Activated CD4-positive, alpha-beta T cell treated with anti-CD3 and anti-CD28 coated beads, Interleukin-2, amount 10 ng/mL, durations not matched to agents 7 days and 5 days (primary cell): Measurements from ENCODE around the gene FILIP1. TPM values are rescaled to one million over a fixed set of nuclear protein-coding genes. Genes with fewer than 3 reads are reported as not detected.

Experiments used
- CTCF ChIA-PET: fragments of 350-600 bp; sonication (Branson Sonifier 250); formaldehyde crosslinking; loops from one replicate; lab custom pipeline; 2021; ENCODE audit warnings: antibody characterized with exemption; lab: Charles Lee
- POLR2A ChIA-PET: fragments of 350-600 bp; sonication (Branson Sonifier 250); formaldehyde crosslinking; loops from one replicate; lab custom pipeline; 2021; ENCODE audit warnings: antibody characterized with exemption; lab: Charles Lee
- DNase-seq: peaks from one replicate; pipeline ENCODE4 v3.0.0-alpha.2; 2020
- H3K27ac Mint-ChIP-seq: one replicate; pipeline ENCODE4 v1.8.0; 2021; ENCODE audit warnings: mild to moderate bottlenecking, moderate library complexity, mixed read lengths
- H3K27me3 Mint-ChIP-seq: one replicate; pipeline ENCODE4 v1.8.0; 2021; ENCODE audit warnings: mixed read lengths
- H3K36me3 Mint-ChIP-seq: one replicate; pipeline ENCODE4 v1.8.0; 2021; ENCODE audit warnings: low read depth, mixed read lengths
- H3K4me1 Mint-ChIP-seq: one replicate; pipeline ENCODE4 v1.8.0; 2021; ENCODE audit warnings: mixed read lengths
- H3K4me3 Mint-ChIP-seq: one replicate; pipeline ENCODE4 v1.8.0; 2021; ENCODE audit warnings: mild to moderate bottlenecking, moderate library complexity, mixed read lengths
- H3K9me3 Mint-ChIP-seq: one replicate; pipeline ENCODE4 v1.8.0; 2021; ENCODE audit warnings: mixed read lengths
- total RNA-seq, 2 experiments: library from RNA; stranded (reverse); gene quantifications; one replicate each; pipeline ENCODE4 v1.2.3, GENCODE V29; 2021

FILIP1 gene
- total RNA-seq, 2 experiments from 2014 or later = 0.04 TPM; not detected in 1

- Mint-ChIP-seq H3K27me3 (no peaks in the 10 kb centered on the region), H3K4me3 (no peak overlapping the region), H3K27ac (no peak overlapping the region), H3K9me3 (no peaks in the 10 kb centered on the region), H3K4me1 (no peaks in the 10 kb centered on the region), H3K36me3 (no peaks in the 10 kb centered on the region)
- CTCF ChIA-PET = no interaction called here
- DNase-seq = no peak
- POLR2A ChIA-PET = no interaction called here
Observed at GRCh38 chr6:75299801-75300530, 193.6 kb downstream of the FILIP1 start.

GRCh38 chr6:75296811-75297779 is 196.5 kb downstream of the FILIP1 start:
- H3K27me3 Mint-ChIP-seq = no peaks in the 10 kb centered on the region
- peak; percentile 22 for DNase-seq
- H3K36me3 Mint-ChIP-seq = no peaks in the 10 kb centered on the region
- ChIA-PET POLR2A (no interaction called here), CTCF (interaction anchor here (1.1 kb wide), 1 partner anchor 226 kb away, joined by 4 read pairs; no protein-coding TSS in a partner anchor)
- no peak overlapping the region for H3K4me3 Mint-ChIP-seq
- H3K27ac Mint-ChIP-seq = no peak overlapping the region
- H3K9me3 Mint-ChIP-seq = no peaks in the 10 kb centered on the region
- peaks cover 5% of the 10 kb centered on the region for H3K4me1 Mint-ChIP-seq

GRCh38 chr6:75292555-75292954 is 201.0 kb downstream of the FILIP1 start:
- ChIA-PET CTCF (interaction anchor here (1.2 kb wide), 1 partner anchor 12 kb away, joined by 3 read pairs; no protein-coding TSS in a partner anchor), POLR2A (no interaction called here)
- H3K27me3 Mint-ChIP-seq = no peaks in the 10 kb centered on the region

GRCh38 chr6:75291744-75292143 is 201.9 kb downstream of the FILIP1 start:
- ChIA-PET POLR2A (no interaction called here), CTCF (interaction anchor here (1.2 kb wide), 1 partner anchor 13 kb away, joined by 3 read pairs; no protein-coding TSS in a partner anchor)
- Mint-ChIP-seq H3K4me1 (peaks cover 25% of the 10 kb centered on the region), H3K4me3 (no peak overlapping the region), H3K27ac (no peak overlapping the region), H3K36me3 (peaks cover 9% of the 10 kb centered on the region), H3K9me3 (no peaks in the 10 kb centered on the region), H3K27me3 (no peaks in the 10 kb centered on the region)
- no peak for DNase-seq

More at GRCh38 chr6:75292555-75292954, 201.0 kb downstream of the FILIP1 start:
- Mint-ChIP-seq H3K4me1 (peaks cover 17% of the 10 kb centered on the region), H3K36me3 (peaks cover 2% of the 10 kb centered on the region), H3K9me3 (no peaks in the 10 kb centered on the region), H3K4me3 (no peak overlapping the region), H3K27ac (no peak overlapping the region)
- no peak for DNase-seq

GRCh38 chr6:75291331-75291730 is 202.3 kb downstream of the FILIP1 start:
- H3K27me3 Mint-ChIP-seq = no peaks in the 10 kb centered on the region

GRCh38 chr6:75290136-75290945 is 203.3 kb downstream of the FILIP1 start:
- ChIA-PET POLR2A (no interaction called here), CTCF (interaction anchor here (0.6 kb wide), 1 partner anchor 94 kb away, joined by 3 read pairs; no protein-coding TSS in a partner anchor)
- H3K27ac Mint-ChIP-seq = no peak overlapping the region
- no peaks in the 10 kb centered on the region for H3K9me3 Mint-ChIP-seq
- H3K4me1 Mint-ChIP-seq = peaks cover 30% of the 10 kb centered on the region
- DNase-seq = no peak
- H3K36me3 Mint-ChIP-seq = peaks cover 10% of the 10 kb centered on the region
- no peak overlapping the region for H3K4me3 Mint-ChIP-seq
- no peaks in the 10 kb centered on the region for H3K27me3 Mint-ChIP-seq

More at GRCh38 chr6:75291331-75291730, 202.3 kb downstream of the FILIP1 start:
- Mint-ChIP-seq H3K27ac (no peak overlapping the region), H3K4me3 (no peak overlapping the region), H3K9me3 (no peaks in the 10 kb centered on the region), H3K4me1 (peaks cover 29% of the 10 kb centered on the region), H3K36me3 (peaks cover 10% of the 10 kb centered on the region)
- POLR2A ChIA-PET = no interaction called here
- CTCF ChIA-PET = no interaction called here
- no peak for DNase-seq

- no peak overlapping the region for H3K27ac Mint-ChIP-seq
- no peaks in the 10 kb centered on the region for H3K9me3 Mint-ChIP-seq
- ChIA-PET CTCF (no interaction called here), POLR2A (no interaction called here)
- DNase-seq = no peak
- H3K27me3 Mint-ChIP-seq = no peaks in the 10 kb centered on the region
- no peak overlapping the region for H3K4me3 Mint-ChIP-seq
- peaks cover 10% of the 10 kb centered on the region for H3K36me3 Mint-ChIP-seq
- peaks cover 30% of the 10 kb centered on the region for H3K4me1 Mint-ChIP-seq
Observed at GRCh38 chr6:75288023-75288422, 205.6 kb downstream of the FILIP1 start.

- Mint-ChIP-seq H3K36me3 (peaks cover 10% of the 10 kb centered on the region), H3K4me1 (peaks cover 29% of the 10 kb centered on the region), H3K9me3 (no peaks in the 10 kb centered on the region), H3K4me3 (no peak overlapping the region), H3K27ac (peak overlapping the region; percentile 15), H3K27me3 (no peaks in the 10 kb centered on the region)
- ChIA-PET POLR2A (no interaction called here), CTCF (no interaction called here)
- no peak for DNase-seq
Observed at GRCh38 chr6:75287424-75287823, 206.2 kb downstream of the FILIP1 start.

- peaks cover 10% of the 10 kb centered on the region for H3K36me3 Mint-ChIP-seq
- CTCF ChIA-PET = no interaction called here
- no peak overlapping the region for H3K4me3 Mint-ChIP-seq
Observed at GRCh38 chr6:75286955-75287354, 206.6 kb downstream of the FILIP1 start.

GRCh38 chr6:75285283-75285639 is 208.3 kb downstream of the FILIP1 start:
- Mint-ChIP-seq H3K27ac (no peak overlapping the region), H3K36me3 (peaks cover 10% of the 10 kb centered on the region), H3K27me3 (no peaks in the 10 kb centered on the region), H3K9me3 (no peaks in the 10 kb centered on the region), H3K4me1 (peaks cover 39% of the 10 kb centered on the region), H3K4me3 (no peak overlapping the region)
- POLR2A ChIA-PET = no interaction called here
- DNase-seq = no peak
- CTCF ChIA-PET = no interaction called here

More at GRCh38 chr6:75286955-75287354, 206.6 kb downstream of the FILIP1 start:
- Mint-ChIP-seq H3K27me3 (no peaks in the 10 kb centered on the region), H3K9me3 (no peaks in the 10 kb centered on the region), H3K4me1 (peaks cover 33% of the 10 kb centered on the region), H3K27ac (peak overlapping the region; percentile 19)
- POLR2A ChIA-PET = no interaction called here
- DNase-seq = no peak

GRCh38 chr6:75284632-75285282 is 208.8 kb downstream of the FILIP1 start, which contains the start of gene TMEM30A:
Gene TMEM30A (minus strand): TSS chr6:75284792. CDS start chr6:75284638, 154 bp downstream.
- POLR2A ChIA-PET = interaction anchor here (0.6 kb wide), 1 partner anchor 415 kb away, joined by 3 read pairs; no protein-coding TSS in a partner anchor
- H3K27ac Mint-ChIP-seq = no peak within 1 kb of the TSS
- no peak within 1 kb of the TSS for H3K4me3 Mint-ChIP-seq
- DNase-seq = peak; percentile 98
- H3K27me3 Mint-ChIP-seq = no peaks in the 10 kb centered on the region
- H3K36me3 Mint-ChIP-seq = peaks cover 10% of the 10 kb centered on the region
- H3K4me1 Mint-ChIP-seq = peaks cover 41% of the 10 kb centered on the region
- no peaks in the 10 kb centered on the region for H3K9me3 Mint-ChIP-seq
- CTCF ChIA-PET = interaction anchor here (0.6 to 1.6 kb wide), 3 partner anchors 24 to 1900 kb away, joined by 3 to 4 read pairs (median 3); no protein-coding TSS in a partner anchor
